NOMO-1 (cell line): Measurements from ENCODE around the gene TDRD9.
"Not testable (repeated sequence)": the region's sequence is repeated elsewhere in the genome, so short reads cannot be mapped to it uniquely, and the experiment has no call there.

Experiments used
- DNase-seq, 2 experiments: peaks; one replicate each; lab custom pipeline; 2025; ENCODE audit not compliant: unreplicated experiment in 2 of 2; lab: John Stamatoyannopoulos, UW

TDRD9 gene

GRCh38 chr14:103928011-103928890, at the start of gene TDRD9:
TSS of gene TDRD9 (plus strand) at chr14:103928456. CDS start at chr14:103928510, 54 bp downstream.
- no peak for DNase-seq

- no peak for DNase-seq
Measured at GRCh38 chr14:103879118-103879569, 49.1 kb upstream of the TDRD9 start.

- DNase-seq = no peak
Measured at GRCh38 chr14:103879570-103880347, 48.5 kb upstream of the TDRD9 start.

- peak in 1 of 2 experiments; percentile 27 for DNase-seq
Measured at GRCh38 chr14:103880348-103881267, 47.6 kb upstream of the TDRD9 start.

GRCh38 chr14:103881268-103882201, 46.7 kb upstream of the TDRD9 start:
- no peak for DNase-seq

- DNase-seq = no peak
Measured at GRCh38 chr14:103882503-103883262, 45.6 kb upstream of the TDRD9 start.

GRCh38 chr14:103883263-103883523, 45.1 kb upstream of the TDRD9 start:
- DNase-seq = no peak

GRCh38 chr14:103884854-103885253, 43.4 kb upstream of the TDRD9 start:
- DNase-seq = no peak

- DNase-seq = no peak
Measured at GRCh38 chr14:103885509-103885932, 42.7 kb upstream of the TDRD9 start.

- DNase-seq = no peak
Measured at GRCh38 chr14:103886304-103887169, 41.7 kb upstream of the TDRD9 start.

- DNase-seq = no peak
Measured at GRCh38 chr14:103887170-103887501, 41.1 kb upstream of the TDRD9 start.

GRCh38 chr14:103887557-103888115, 40.6 kb upstream of the TDRD9 start:
- DNase-seq = no peak

- not testable (repeated sequence) for DNase-seq
Measured at GRCh38 chr14:103889002-103889312, 39.3 kb upstream of the TDRD9 start.

GRCh38 chr14:103889313-103890051, 38.8 kb upstream of the TDRD9 start:
- DNase-seq = no peak

- no peak for DNase-seq
Measured at GRCh38 chr14:103890052-103890371, 38.2 kb upstream of the TDRD9 start.

- DNase-seq = no peak
Measured at GRCh38 chr14:103890821-103891666, 37.2 kb upstream of the TDRD9 start.
